ENCODE results near the gene LSM7. TPM values are rescaled to one million over a fixed set of nuclear protein-coding genes. Genes with fewer than 3 reads are reported as not detected.

The LSM7 gene
- total and polyA plus RNA-seq, 9 of the 15 experiments (the other 6 are each of a cell fraction or from before 2014, with no cell fraction given) = 40.5 to 690 (median 265) TPM

DNA sequence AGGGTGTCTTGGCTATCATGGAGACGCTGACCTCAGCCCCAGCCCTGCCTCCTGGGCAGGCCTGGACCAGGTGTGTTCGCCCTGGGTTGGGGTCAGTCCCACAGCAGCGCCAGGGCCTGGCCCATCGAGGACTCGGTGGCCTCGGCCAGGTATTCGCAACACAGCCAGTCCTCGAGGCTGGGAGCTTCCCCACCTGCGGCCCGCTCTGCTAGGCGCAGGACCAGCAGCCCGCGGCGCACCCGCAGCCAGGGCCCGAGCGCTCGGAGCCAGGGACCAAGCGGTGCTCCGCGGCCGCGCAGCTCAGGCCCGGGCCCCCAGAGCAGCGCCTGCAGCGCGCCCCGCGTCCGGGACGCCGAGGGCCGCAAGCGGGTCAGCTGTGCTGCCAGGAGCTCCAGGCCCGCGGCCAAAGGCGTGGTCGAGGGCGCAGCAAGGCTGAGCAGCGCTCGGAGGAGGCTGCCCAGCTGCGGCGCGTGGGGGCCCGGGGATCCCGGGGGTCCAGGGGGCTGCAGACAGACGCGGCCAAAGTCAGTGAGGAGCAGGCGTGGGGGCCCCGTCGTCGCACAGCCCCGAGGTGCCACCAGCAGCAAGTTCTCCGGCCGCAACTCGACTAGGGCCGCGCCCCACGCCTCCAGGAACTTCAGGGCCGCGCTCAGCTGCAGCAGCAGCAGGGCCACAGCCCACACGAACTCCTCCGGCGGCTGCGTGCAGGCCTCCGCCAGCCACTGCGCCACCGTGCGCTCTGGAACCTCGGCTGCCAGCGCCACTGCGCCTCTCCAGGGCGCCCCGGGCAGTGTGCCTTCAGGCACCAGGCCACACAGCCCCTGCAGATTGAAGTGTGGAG lies 52.6 kb downstream of the LSM7 start (continued):
- TF ChIP-seq, protein P1, sequence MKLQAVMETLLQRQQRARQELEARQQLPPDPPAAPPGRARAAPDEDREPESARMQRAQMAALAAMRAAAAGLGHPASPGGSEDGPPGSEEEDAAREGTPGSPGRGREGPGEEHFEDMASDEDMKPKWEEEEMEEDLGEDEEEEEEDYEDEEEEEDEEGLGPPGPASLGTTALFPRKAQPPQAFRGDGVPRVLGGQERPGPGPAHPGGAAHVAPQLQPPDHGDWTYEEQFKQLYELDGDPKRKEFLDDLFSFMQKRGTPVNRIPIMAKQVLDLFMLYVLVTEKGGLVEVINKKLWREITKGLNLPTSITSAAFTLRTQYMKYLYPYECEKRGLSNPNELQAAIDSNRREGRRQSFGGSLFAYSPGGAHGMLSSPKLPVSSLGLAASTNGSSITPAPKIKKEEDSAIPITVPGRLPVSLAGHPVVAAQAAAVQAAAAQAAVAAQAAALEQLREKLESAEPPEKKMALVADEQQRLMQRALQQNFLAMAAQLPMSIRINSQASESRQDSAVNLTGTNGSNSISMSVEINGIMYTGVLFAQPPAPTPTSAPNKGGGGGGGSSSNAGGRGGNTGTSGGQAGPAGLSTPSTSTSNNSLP (IDR thresholded peaks at IDR 0.05; ENCODE audit: borderline replicate concordance, low read depth, low read length) = no peak
- TF ChIP-seq PRMT5 (CRISPR knock-in tag; IDR thresholded peaks at IDR 0.05) = no peak
- no peak for TF ChIP-seq ZNF583 (CRISPR knock-in tag; IDR thresholded peaks at IDR 0.05)
- TF ChIP-seq, protein P2, sequence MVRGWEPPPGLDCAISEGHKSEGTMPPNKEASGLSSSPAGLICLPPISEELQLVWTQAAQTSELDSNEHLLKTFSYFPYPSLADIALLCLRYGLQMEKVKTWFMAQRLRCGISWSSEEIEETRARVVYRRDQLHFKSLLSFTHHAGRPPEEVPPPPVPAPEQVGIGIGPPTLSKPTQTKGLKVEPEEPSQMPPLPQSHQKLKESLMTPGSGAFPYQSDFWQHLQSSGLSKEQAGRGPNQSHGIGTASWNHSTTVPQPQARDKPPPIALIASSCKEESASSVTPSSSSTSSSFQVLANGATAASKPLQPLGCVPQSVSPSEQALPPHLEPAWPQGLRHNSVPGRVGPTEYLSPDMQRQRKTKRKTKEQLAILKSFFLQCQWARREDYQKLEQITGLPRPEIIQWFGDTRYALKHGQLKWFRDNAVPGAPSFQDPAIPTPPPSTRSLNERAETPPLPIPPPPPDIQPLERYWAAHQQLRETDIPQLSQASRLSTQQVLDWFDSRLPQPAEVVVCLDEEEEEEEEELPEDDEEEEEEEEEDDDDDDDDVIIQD (CRISPR knock-in tag; IDR thresholded peaks at IDR 0.05) = no peak
- no peak for TF ChIP-seq MYNN (IDR thresholded peaks at IDR 0.05)
- no peak for TF ChIP-seq MYNN (CRISPR knock-in tag; IDR thresholded peaks at IDR 0.05)
- TF ChIP-seq ZNF695 (CRISPR knock-in tag; IDR thresholded peaks at IDR 0.05) = no peak
- no peak for TF ChIP-seq FOS (IDR thresholded peaks at IDR 0.05; ENCODE audit: extremely low read depth, insufficient read length)
- TF ChIP-seq SAFB (IDR thresholded peaks at IDR 0.05; ENCODE audit: borderline replicate concordance, low read depth, low read length) = 0 out of 2 replicates have a peak, but pooled peaks have one; percentile 12
- TF ChIP-seq DMBX1 (CRISPR knock-in tag; IDR thresholded peaks at IDR 0.05; ENCODE audit: borderline replicate concordance) = no peak
- peak; percentile 83 for TF ChIP-seq RBM22 (IDR thresholded peaks at IDR 0.05; ENCODE audit: low read depth, low read length, poor library complexity, severe bottlenecking)
- TF ChIP-seq HNRNPL (IDR thresholded peaks at IDR 0.05; ENCODE audit: low read depth, low read length) = peak; percentile 41; the same call in 1 of the 2 replicates
- TF ChIP-seq KAT7 (CRISPR knock-in tag; IDR thresholded peaks at IDR 0.05; ENCODE audit: borderline replicate concordance) = no peak
- no peak for TF ChIP-seq CCNT2 (IDR thresholded peaks at IDR 0.05; ENCODE audit: borderline replicate concordance, extremely low read depth, insufficient read length, low read depth, low read length)
- TF ChIP-seq ZNF217 (CRISPR knock-in tag; IDR thresholded peaks at IDR 0.05) = no peak
- peak; percentile 48 for TF ChIP-seq FUS (optimal IDR thresholded peaks at IDR 0.05; ENCODE audit: low read depth, low read length)
- peak; percentile 69 for TF ChIP-seq POLR2G (IDR thresholded peaks at IDR 0.05; ENCODE audit: low read depth, low read length)
- TF ChIP-seq RFX7 (CRISPR knock-in tag; IDR thresholded peaks at IDR 0.05) = no peak
- TF ChIP-seq MTA1 (IDR thresholded peaks at IDR 0.05; ENCODE audit: borderline replicate concordance) = no peak
- TF ChIP-seq, protein P3, sequence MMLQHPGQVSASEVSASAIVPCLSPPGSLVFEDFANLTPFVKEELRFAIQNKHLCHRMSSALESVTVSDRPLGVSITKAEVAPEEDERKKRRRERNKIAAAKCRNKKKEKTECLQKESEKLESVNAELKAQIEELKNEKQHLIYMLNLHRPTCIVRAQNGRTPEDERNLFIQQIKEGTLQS (IDR thresholded peaks at IDR 0.05) = no peak
- TF ChIP-seq, protein P3 (CRISPR knock-in tag; conservative IDR thresholded peaks at IDR 0.05) = no peak
- peak; percentile 30 for TF ChIP-seq FIP1L1 (IDR thresholded peaks at IDR 0.05; ENCODE audit: low read depth, low read length, poor library complexity, severe bottlenecking)
- TF ChIP-seq NR3C1 (CRISPR knock-in tag; IDR thresholded peaks at IDR 0.05) = no peak
- no peak for TF ChIP-seq ZBTB1 (CRISPR knock-in tag; IDR thresholded peaks at IDR 0.05; ENCODE audit: borderline replicate concordance, low read depth)
- TF ChIP-seq ZNF707 (CRISPR knock-in tag; conservative IDR thresholded peaks at IDR 0.05) = no peak
- TF ChIP-seq RBFOX2 (IDR thresholded peaks at IDR 0.05; ENCODE audit: low read depth, low read length) = peak; percentile 67

Measured in K562 (cell line).